Lung (tissue), 12 donors: Measurements from ENCODE around the gene SCD5. TPM values are rescaled to one million over a fixed set of nuclear protein-coding genes. Genes with fewer than 3 reads are reported as not detected.

ENCODE experiments used
- ATAC-seq: fragments of 200-7000 bp; cut with Tn5 transposase; one replicate; pipeline ENCODE4 v1.9.1; 2020; ENCODE audit warnings: moderate number of reproducible peaks; ENCODE audit not compliant: insufficient read depth, low FRiP score
- DNase-seq, 3 donors: peaks; one replicate each; pipeline ENCODE4 v3.0.0-alpha.2; 2013 to 2017
- H3K27ac ChIP-seq, 2 donors: one replicate each; pipeline ENCODE4 v1.5.1; 2013; ENCODE audit warnings: mild to moderate bottlenecking in 2 of 2, moderate library complexity in 2 of 2, control low read depth in 1 of 2, inconsistent platforms in 1 of 2, low read depth in 1 of 2, low read length in 1 of 2
- H3K27me3 ChIP-seq, 3 donors: one replicate each; pipeline ENCODE4 v1.5.1; 2013; ENCODE audit warnings: low read length in 2 of 3; ENCODE audit not compliant: control insufficient read depth in 3 of 3, insufficient read depth in 3 of 3
- H3K36me3 ChIP-seq, 4 donors: one replicate each; pipeline ENCODE4 v1.5.1; 2013; ENCODE audit warnings: low read length in 4 of 4, mild to moderate bottlenecking in 1 of 4, moderate library complexity in 1 of 4; ENCODE audit not compliant: control insufficient read depth in 4 of 4, insufficient read depth in 4 of 4
- H3K4me1 ChIP-seq, 5 donors: one replicate each; pipeline ENCODE4 v1.5.1; 2013; ENCODE audit warnings: low read length in 5 of 5, mild to moderate bottlenecking in 2 of 5, moderate library complexity in 1 of 5; ENCODE audit not compliant: control insufficient read depth in 5 of 5, insufficient read depth in 5 of 5
- H3K4me3 ChIP-seq: one replicate; pipeline ENCODE4 v1.5.1; 2013; ENCODE audit warnings: mild to moderate bottlenecking, control low read depth, moderate library complexity
- H3K9ac ChIP-seq, 2 donors: one replicate each; pipeline ENCODE4 v1.5.1; 2013; ENCODE audit warnings: low read length in 2 of 2, control low read depth in 1 of 2; ENCODE audit not compliant: insufficient read depth in 1 of 2
- H3K9me3 ChIP-seq, 4 donors: one replicate each; pipeline ENCODE4 v1.5.1; 2013; ENCODE audit warnings: low read length in 3 of 4, mild to moderate bottlenecking in 1 of 4, moderate library complexity in 1 of 4; ENCODE audit not compliant: control insufficient read depth in 4 of 4, insufficient read depth in 3 of 4
- CTCF ChIP-seq: IDR thresholded peaks from 2 replicates; pipeline ENCODE4 v1.5.1; 2012; ENCODE audit warnings: mild to moderate bottlenecking; ENCODE audit errors: control extremely low read depth, extremely low read depth
- WGBS, 2 donors: extraction: QIAGEN DNeasy Blood & Tissue Kit; methylation state at CpG; one replicate each; pipeline ENCODE4 v1.1.7; 2013; 5-methylcytosine and 5-hydroxymethylcytosine counted together
- polyA plus RNA-seq, 2 donors: library from polyadenylated mRNA; stranded (reverse); fragments of 200-250 nt; gene quantifications; one replicate each; pipeline ENCODE4 v1.2.1, GENCODE V29; 2013
- total RNA-seq, 2 donors: library from RNA; depleted of rRNA in 1 of 2; stranded (reverse); fragments of >200 nt in 1 of 2; gene quantifications; one replicate each; pipeline ENCODE4 v1.2.1, GENCODE V29; 2014 to 2021
- donor health status: control.
- donor health status: control.
- donor health status: Bipolar disorder and iron deficiency.
- donor health status: healthy.
- donor health status: DM: yes; HTN: yes; CAD: no.

The SCD5 gene
- total and polyA plus RNA-seq, 4 donors, result 5.0 to 22.6 (median 13.8) TPM

GRCh38 chr4:82780752-82781231 is 17.8 kb downstream of the SCD5 start:
- H3K9me3 ChIP-seq, result no peaks in the 10 kb centered on the region
- H3K4me1 ChIP-seq, result peaks cover 0 to 40% (median 22%) of the 10 kb centered on the region in 5 donors
- no peaks in the 10 kb centered on the region for H3K27me3 ChIP-seq
- WGBS, 2 donors, result 34 to 36% methylated on average over 10 of the region's 10 CpGs
- no peaks in the 10 kb centered on the region for H3K36me3 ChIP-seq
- peak; percentile 91 to 93 (median 91) for DNase-seq
- no peak for TF ChIP-seq CTCF
- H3K9ac ChIP-seq, result no peak overlapping the region
- H3K4me3 ChIP-seq, result no peak overlapping the region
- peak; percentile 36 for ATAC-seq
- peak overlapping the region in 1 of 2 donors; percentile 33 for H3K27ac ChIP-seq

- ATAC-seq (no peak), DNase-seq (no peak)
- Histone ChIP-seq H3K36me3 (no peaks in the 10 kb centered on the region), H3K27ac (peak overlapping the region in 1 of 2 donors; percentile 33), H3K27me3 (no peaks in the 10 kb centered on the region), H3K4me3 (no peak overlapping the region), H3K9ac (no peak overlapping the region), H3K4me1 (peaks cover 0 to 40% (median 22%) of the 10 kb centered on the region in 5 donors), H3K9me3 (no peaks in the 10 kb centered on the region)
- TF ChIP-seq CTCF, result no peak
- WGBS, 2 donors, result 70 to 73% methylated on average over 1 of the region's 1 CpG
Measured at GRCh38 chr4:82780170-82780751, 18.3 kb downstream of the SCD5 start.

- H3K4me1 ChIP-seq, result peaks cover 0 to 43% (median 22%) of the 10 kb centered on the region in 5 donors
Measured at GRCh38 chr4:82779032-82779431, 19.6 kb downstream of the SCD5 start.

More at GRCh38 chr4:82779032-82779431, 19.6 kb downstream of the SCD5 start:
- Histone ChIP-seq H3K27me3 (no peaks in the 10 kb centered on the region), H3K36me3 (no peaks in the 10 kb centered on the region), H3K27ac (no peak overlapping the region), H3K9me3 (no peaks in the 10 kb centered on the region), H3K9ac (no peak overlapping the region), H3K4me3 (no peak overlapping the region)
- ATAC-seq, result no peak
- 77 to 87% methylated on average over 10 to 11 of the region's 11 CpGs for WGBS, 2 donors
- no peak for TF ChIP-seq CTCF
- DNase-seq, result no peak
